Right atrium auricular region (tissue), 2 donors: ENCODE data around the gene FAM171A1. TPM values are rescaled to one million over a fixed set of nuclear protein-coding genes. Genes with fewer than 3 reads are reported as not detected.

Source experiments
- DNase-seq: peaks from one replicate; pipeline ENCODE4 v3.0.0-alpha.2; 2019; ENCODE audit warnings: low spot score
- H3K27ac ChIP-seq, 2 donors: fragments of 200-600 bp; sonication (generic); 1 replicate in 1 of 2; 2 replicates in 1 of 2; pipeline ENCODE4 v1.5.1; 2016 to 2019
- H3K27me3 ChIP-seq, 2 donors: fragments of 200-600 bp; sonication (generic); one replicate each; pipeline versions ENCODE4 v1.5.1 to v1.6.0; 2017 to 2019
- H3K36me3 ChIP-seq: fragments of 200-600 bp; sonication (generic); one replicate; pipeline ENCODE4 v1.5.1; 2016
- H3K4me1 ChIP-seq, 2 donors: fragments of 200-600 bp; sonication (generic); one replicate each; pipeline versions ENCODE4 v1.5.1 to v1.6.0; 2017 to 2019
- H3K4me3 ChIP-seq, 2 donors: fragments of 200-600 bp; sonication (generic); 1 replicate in 1 of 2; 2 replicates in 1 of 2; pipeline ENCODE4 v1.5.1; 2017 to 2019; ENCODE audit warnings: mild to moderate bottlenecking in 1 of 2, moderate library complexity in 1 of 2
- H3K9me3 ChIP-seq, 2 donors: fragments of 200-600 bp; sonication (generic); one replicate each; pipeline ENCODE4 v1.5.1; 2019
- total RNA-seq, 2 donors: library from RNA; depleted of rRNA; stranded (reverse); fragments of >200 nt; gene quantifications; one replicate each; pipeline ENCODE4 v1.1.0, GENCODE V29; 2016
- TF ChIP-seq, protein P1 (sequence below), 2 donors: fragments of 200-600 bp; sonication (generic); IDR thresholded peaks; one replicate each; pipeline ENCODE4 v1.5.1; 2019; ENCODE audit warnings: antibody characterized with exemption in 2 of 2

FAM171A1 gene
- total RNA-seq, 2 donors from 2014 or later = 7.8 to 13.7 TPM

DNA sequence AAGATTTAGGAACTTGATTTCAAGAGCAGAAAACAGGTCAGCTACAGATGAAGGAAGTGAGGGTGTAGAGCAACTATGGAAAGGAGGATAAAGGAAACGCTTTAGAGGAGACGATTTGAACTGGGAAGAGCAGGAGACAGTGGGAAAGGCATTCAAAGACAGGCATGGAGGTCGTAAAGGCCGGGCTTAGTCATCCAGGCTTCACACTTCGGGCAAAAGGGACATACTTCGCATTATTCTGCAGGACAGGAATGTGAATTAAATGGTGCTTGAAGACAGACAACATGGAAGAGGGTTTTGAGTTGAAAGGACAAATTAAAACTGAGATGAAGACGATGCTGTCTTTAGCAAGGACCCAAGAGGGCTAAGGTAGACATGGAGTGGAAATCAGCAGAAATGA is 8.1 kb downstream of the FAM171A1 start:
- no peak for DNase-seq
- TF ChIP-seq, protein P1, sequence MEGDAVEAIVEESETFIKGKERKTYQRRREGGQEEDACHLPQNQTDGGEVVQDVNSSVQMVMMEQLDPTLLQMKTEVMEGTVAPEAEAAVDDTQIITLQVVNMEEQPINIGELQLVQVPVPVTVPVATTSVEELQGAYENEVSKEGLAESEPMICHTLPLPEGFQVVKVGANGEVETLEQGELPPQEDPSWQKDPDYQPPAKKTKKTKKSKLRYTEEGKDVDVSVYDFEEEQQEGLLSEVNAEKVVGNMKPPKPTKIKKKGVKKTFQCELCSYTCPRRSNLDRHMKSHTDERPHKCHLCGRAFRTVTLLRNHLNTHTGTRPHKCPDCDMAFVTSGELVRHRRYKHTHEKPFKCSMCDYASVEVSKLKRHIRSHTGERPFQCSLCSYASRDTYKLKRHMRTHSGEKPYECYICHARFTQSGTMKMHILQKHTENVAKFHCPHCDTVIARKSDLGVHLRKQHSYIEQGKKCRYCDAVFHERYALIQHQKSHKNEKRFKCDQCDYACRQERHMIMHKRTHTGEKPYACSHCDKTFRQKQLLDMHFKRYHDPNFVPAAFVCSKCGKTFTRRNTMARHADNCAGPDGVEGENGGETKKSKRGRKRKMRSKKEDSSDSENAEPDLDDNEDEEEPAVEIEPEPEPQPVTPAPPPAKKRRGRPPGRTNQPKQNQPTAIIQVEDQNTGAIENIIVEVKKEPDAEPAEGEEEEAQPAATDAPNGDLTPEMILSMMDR (IDR thresholded peaks at IDR 0.05) = no peak

DNA sequence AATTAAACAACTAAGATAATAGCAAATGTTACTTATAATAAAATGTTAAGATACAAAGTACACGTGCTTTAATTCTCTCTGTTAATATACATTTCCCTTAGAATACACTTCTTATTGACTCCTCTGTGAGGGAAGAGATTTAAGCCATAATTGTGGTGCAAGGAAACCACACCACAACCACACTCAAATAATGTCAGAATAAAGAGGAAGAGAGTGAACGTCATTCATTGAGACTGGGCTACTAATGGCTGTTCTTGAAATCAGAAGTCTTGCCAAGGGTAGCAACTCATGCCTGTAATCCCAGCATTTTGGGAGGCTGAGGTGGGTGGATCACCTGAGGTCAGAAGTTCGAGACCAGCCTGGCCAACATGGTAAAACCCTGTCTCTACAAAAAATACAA is 10.0 kb downstream of the FAM171A1 start:
- TF ChIP-seq, protein P1 (IDR thresholded peaks at IDR 0.05) = no peak
- H3K27me3 ChIP-seq = no peaks in the 10 kb centered on the region
- no peak for DNase-seq
- no peak overlapping the region for H3K27ac ChIP-seq
- H3K36me3 ChIP-seq = no peaks in the 10 kb centered on the region
- no peaks in the 10 kb centered on the region for H3K4me1 ChIP-seq
- no peaks in the 10 kb centered on the region for H3K9me3 ChIP-seq
- H3K4me3 ChIP-seq = no peak overlapping the region

More for the DNA sequence above, 8.1 kb downstream of the FAM171A1 start:
- Histone ChIP-seq H3K27ac (no peak overlapping the region), H3K4me3 (no peak overlapping the region), H3K36me3 (no peaks in the 10 kb centered on the region), H3K9me3 (no peaks in the 10 kb centered on the region), H3K27me3 (no peaks in the 10 kb centered on the region), H3K4me1 (no peaks in the 10 kb centered on the region)

DNA sequence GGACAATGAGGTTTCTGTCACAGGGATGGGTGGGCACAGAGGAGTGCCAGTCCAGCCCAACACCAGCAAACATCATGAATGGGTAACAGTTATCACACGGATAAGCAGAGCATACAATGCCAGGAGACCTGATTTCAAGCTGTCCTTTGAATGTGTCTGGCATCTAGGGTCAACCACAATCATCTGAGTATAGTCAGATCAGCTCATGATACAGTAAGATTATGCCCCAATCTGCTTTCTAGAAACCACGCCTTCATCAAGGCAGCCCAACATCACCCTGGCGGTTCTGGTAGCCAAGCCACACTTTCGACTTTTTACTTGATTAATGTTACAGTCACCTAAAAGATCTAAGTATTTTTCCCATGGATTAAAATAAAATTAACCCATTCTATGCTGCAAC is 10.5 kb downstream of the FAM171A1 start:
- Histone ChIP-seq H3K27ac (no peak overlapping the region), H3K27me3 (no peaks in the 10 kb centered on the region), H3K4me1 (no peaks in the 10 kb centered on the region), H3K9me3 (no peaks in the 10 kb centered on the region), H3K4me3 (no peak overlapping the region), H3K36me3 (no peaks in the 10 kb centered on the region)
- DNase-seq = no peak
- TF ChIP-seq, protein P1 (IDR thresholded peaks at IDR 0.05) = no peak

DNA sequence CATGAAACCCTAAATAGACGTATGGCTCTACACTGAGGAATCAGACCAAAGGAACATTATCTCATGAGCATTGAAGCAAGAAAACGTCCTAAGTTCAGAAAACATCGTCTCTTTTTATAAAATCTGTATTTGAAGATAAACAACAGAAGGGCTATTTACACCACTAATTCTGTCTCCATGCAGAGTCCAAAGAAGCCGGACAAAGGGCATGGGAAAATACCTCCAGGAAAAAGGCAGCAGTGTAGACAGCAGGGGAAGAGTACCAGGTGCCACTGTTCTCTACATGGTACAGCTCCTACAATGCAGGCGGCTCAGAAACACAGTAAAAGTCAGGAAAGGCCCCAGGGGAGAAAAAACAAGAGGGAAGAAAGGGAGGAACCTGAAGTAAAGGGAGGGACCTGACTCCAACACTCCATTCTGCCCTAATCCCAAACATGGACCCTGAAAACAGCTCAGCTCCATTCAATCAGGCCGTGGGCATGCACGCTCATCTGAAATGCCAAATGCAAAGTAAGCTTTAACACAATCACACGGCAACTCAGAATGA is 17.5 kb downstream of the FAM171A1 start:
- no peak for DNase-seq
- TF ChIP-seq, protein P1 (IDR thresholded peaks at IDR 0.05) = no peak
- H3K27ac ChIP-seq = no peak overlapping the region
- H3K9me3 ChIP-seq = no peaks in the 10 kb centered on the region
- H3K36me3 ChIP-seq = no peaks in the 10 kb centered on the region
- H3K4me1 ChIP-seq = no peaks in the 10 kb centered on the region
- H3K4me3 ChIP-seq = no peak overlapping the region
- H3K27me3 ChIP-seq = no peaks in the 10 kb centered on the region

DNA sequence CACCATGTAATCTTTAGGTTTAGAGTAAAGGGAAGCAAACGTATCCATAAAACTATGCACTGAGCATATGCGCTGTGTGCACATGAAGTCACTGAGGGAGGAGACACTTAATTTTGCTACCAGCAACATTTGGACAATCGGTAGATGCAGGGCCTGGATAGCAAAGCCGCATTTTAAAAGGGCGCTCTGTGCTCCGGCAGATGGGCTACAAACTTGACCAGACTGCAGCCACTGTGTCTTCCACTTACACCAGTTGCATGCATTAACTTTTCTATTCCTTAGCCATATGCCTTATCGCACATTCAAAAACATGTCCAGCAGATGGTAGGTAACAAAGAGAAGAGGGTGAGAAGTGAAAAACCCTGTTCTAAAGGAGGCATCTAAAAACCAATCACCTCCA is 18.3 kb downstream of the FAM171A1 start:
- Histone ChIP-seq H3K27me3 (no peaks in the 10 kb centered on the region), H3K9me3 (no peaks in the 10 kb centered on the region), H3K27ac (no peak overlapping the region), H3K4me1 (no peaks in the 10 kb centered on the region), H3K36me3 (no peaks in the 10 kb centered on the region), H3K4me3 (no peak overlapping the region)
- no peak for DNase-seq
- TF ChIP-seq, protein P1 (IDR thresholded peaks at IDR 0.05) = no peak

DNA sequence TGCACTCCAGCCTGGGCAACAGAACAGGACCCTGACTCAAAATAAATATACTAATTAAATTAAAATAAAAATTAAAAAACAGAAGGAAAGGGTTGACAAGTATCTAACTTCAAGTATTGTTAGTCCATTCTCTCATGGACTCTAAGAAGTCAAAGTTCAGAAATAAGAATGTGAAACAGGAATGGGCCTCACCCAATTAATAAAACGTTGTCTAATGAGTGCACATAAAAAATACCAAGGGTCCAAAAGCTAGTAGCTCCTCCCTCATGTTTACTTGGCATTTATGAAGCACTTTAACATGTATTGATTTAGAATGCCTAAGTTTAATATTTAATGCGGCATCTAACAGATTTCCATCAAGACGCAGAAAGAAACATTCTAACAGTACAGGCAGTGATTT is 18.9 kb downstream of the FAM171A1 start:
- no peak overlapping the region for H3K4me3 ChIP-seq
- TF ChIP-seq, protein P1 (IDR thresholded peaks at IDR 0.05) = no peak
- H3K4me1 ChIP-seq = peaks cover 0 to 2% of the 10 kb centered on the region in 2 donors
- no peak overlapping the region for H3K27ac ChIP-seq
- H3K36me3 ChIP-seq = no peaks in the 10 kb centered on the region
- H3K27me3 ChIP-seq = no peaks in the 10 kb centered on the region
- no peaks in the 10 kb centered on the region for H3K9me3 ChIP-seq
- DNase-seq = no peak
